ENCODE results near the gene PLCH2. TPM values are rescaled to one million over a fixed set of nuclear protein-coding genes. Genes with fewer than 3 reads are reported as not detected.

The PLCH2 gene
- total RNA-seq, 2 experiments from 2014 or later = 1.4 to 2.2 TPM

- no TSS peak for BruUV-seq (replicated peaks)
- no peak overlapping the region for H2AFZ ChIP-seq (ENCODE audit: low read length)
- intact Hi-C loops (cut with micrococcal nuclease; ENCODE audit: unreplicated experiment) = no loop called here
- H3K9me2 ChIP-seq (ENCODE audit: insufficient read depth, low read length) = no peaks in the 10 kb centered on the region
- H3K79me2 ChIP-seq (ENCODE audit: insufficient read depth, low read depth, low read length) = no peaks in the 10 kb centered on the region
- no peak overlapping the region for H3K4me2 ChIP-seq (ENCODE audit: low read length)
- no peak overlapping the region for H3K4me3 ChIP-seq (ENCODE audit: low read depth, low read length, poor library complexity, severe bottlenecking)
- TF ChIP-seq EZH2phosphoT487 (IDR thresholded peaks at IDR 0.05; ENCODE audit: borderline replicate concordance, low read depth, low read length) (no peak), CTCF (conservative IDR thresholded peaks at IDR 0.05; ENCODE audit: low read length) (no peak)
- no peak for DNase-seq (ENCODE audit: low spot score)
- H3K9me3 ChIP-seq (ENCODE audit: low read length) = no peaks in the 10 kb centered on the region
- H3K4me1 ChIP-seq (ENCODE audit: insufficient read depth, low read length, poor library complexity, severe bottlenecking) = no peaks in the 10 kb centered on the region
- ChIA-PET POLR2A (no interaction called here), CTCF (ENCODE audit: unreplicated experiment) (no interaction called here)
- H4K20me1 ChIP-seq (ENCODE audit: insufficient read depth, low read length) = no peaks in the 10 kb centered on the region
- no peaks in the 10 kb centered on the region for H3K36me3 ChIP-seq (ENCODE audit: insufficient read depth, low read length)
- H3K27ac ChIP-seq (ENCODE audit: low read depth, low read length, poor library complexity, severe bottlenecking) = no peak overlapping the region
Observed at GRCh38 chr1:2462819-2463218, 13.3 kb upstream of the PLCH2 start.

DNA sequence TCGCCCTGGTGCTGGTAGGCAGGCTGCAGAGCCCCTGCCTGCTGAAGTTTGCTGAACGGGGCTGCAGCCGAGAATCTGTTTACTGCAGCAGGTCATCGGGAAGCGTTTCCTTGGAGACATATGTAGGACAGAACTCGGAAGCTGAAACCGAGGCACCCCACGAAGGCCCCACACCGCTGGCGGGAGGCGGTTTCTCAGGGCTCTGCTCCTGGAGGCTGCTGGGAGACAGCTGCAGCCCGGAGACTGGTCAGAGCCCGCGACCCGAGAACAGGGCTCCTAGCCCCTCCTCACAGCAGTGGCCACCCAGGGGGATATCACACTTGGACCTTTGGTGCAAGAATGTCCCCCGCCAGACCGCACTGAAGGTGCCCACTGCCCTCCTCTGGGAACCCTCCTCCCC, 12.7 kb upstream of the PLCH2 start:
- H3K9me3 ChIP-seq (ENCODE audit: low read length) = no peaks in the 10 kb centered on the region
- no peaks in the 10 kb centered on the region for H3K79me2 ChIP-seq (ENCODE audit: insufficient read depth, low read depth, low read length)
- H3K27ac ChIP-seq (ENCODE audit: low read depth, low read length, poor library complexity, severe bottlenecking) = no peak overlapping the region
- no peak for TF ChIP-seq CTCF (conservative IDR thresholded peaks at IDR 0.05; ENCODE audit: low read length)
- no peaks in the 10 kb centered on the region for H3K36me3 ChIP-seq (ENCODE audit: insufficient read depth, low read length)
- no peak overlapping the region for H3K4me2 ChIP-seq (ENCODE audit: low read length)
- CTCF ChIA-PET (ENCODE audit: unreplicated experiment) = no interaction called here
- H3K4me1 ChIP-seq (ENCODE audit: insufficient read depth, low read length, poor library complexity, severe bottlenecking) = no peaks in the 10 kb centered on the region
- H2AFZ ChIP-seq (ENCODE audit: low read length) = no peak overlapping the region
- H3K4me3 ChIP-seq (ENCODE audit: low read depth, low read length, poor library complexity, severe bottlenecking) = no peak overlapping the region
- DNase-seq (ENCODE audit: low spot score) = no peak
- H3K9me2 ChIP-seq (ENCODE audit: insufficient read depth, low read length) = no peaks in the 10 kb centered on the region
- intact Hi-C loops (cut with micrococcal nuclease; ENCODE audit: unreplicated experiment) = no loop called here
- POLR2A ChIA-PET = no interaction called here
- no TSS peak for BruUV-seq (replicated peaks)
- H4K20me1 ChIP-seq (ENCODE audit: insufficient read depth, low read length) = no peaks in the 10 kb centered on the region

- BruUV-seq (replicated peaks) = no TSS peak
Observed at GRCh38 chr1:2465371-2466269, 10.5 kb upstream of the PLCH2 start.

More at GRCh38 chr1:2465371-2466269, 10.5 kb upstream of the PLCH2 start:
- Histone ChIP-seq H3K27ac (ENCODE audit: low read depth, low read length, poor library complexity, severe bottlenecking) (no peak overlapping the region), H4K20me1 (ENCODE audit: insufficient read depth, low read length) (no peaks in the 10 kb centered on the region), H3K4me2 (ENCODE audit: low read length) (no peak overlapping the region), H3K9me3 (ENCODE audit: low read length) (no peaks in the 10 kb centered on the region), H2AFZ (ENCODE audit: low read length) (no peak overlapping the region), H3K9me2 (ENCODE audit: insufficient read depth, low read length) (no peaks in the 10 kb centered on the region), H3K4me1 (ENCODE audit: insufficient read depth, low read length, poor library complexity, severe bottlenecking) (no peaks in the 10 kb centered on the region), H3K36me3 (ENCODE audit: insufficient read depth, low read length) (no peaks in the 10 kb centered on the region), H3K79me2 (ENCODE audit: insufficient read depth, low read depth, low read length) (no peaks in the 10 kb centered on the region), H3K4me3 (ENCODE audit: low read depth, low read length, poor library complexity, severe bottlenecking) (no peak overlapping the region)
- ChIA-PET CTCF (ENCODE audit: unreplicated experiment) (no interaction called here), POLR2A (no interaction called here)
- intact Hi-C loops (cut with micrococcal nuclease; ENCODE audit: unreplicated experiment) = loop anchor here (2.0 kb wide), 1 partner anchor 29 kb away; no protein-coding TSS in a partner anchor
- TF ChIP-seq EZH2phosphoT487 (IDR thresholded peaks at IDR 0.05; ENCODE audit: borderline replicate concordance, low read depth, low read length) = no peak
- TF ChIP-seq CTCF (conservative IDR thresholded peaks at IDR 0.05; ENCODE audit: low read length) = no peak
- no peak for DNase-seq (ENCODE audit: low spot score)
